ENCODE data around the gene RBPJ.

The RBPJ gene

DNA sequence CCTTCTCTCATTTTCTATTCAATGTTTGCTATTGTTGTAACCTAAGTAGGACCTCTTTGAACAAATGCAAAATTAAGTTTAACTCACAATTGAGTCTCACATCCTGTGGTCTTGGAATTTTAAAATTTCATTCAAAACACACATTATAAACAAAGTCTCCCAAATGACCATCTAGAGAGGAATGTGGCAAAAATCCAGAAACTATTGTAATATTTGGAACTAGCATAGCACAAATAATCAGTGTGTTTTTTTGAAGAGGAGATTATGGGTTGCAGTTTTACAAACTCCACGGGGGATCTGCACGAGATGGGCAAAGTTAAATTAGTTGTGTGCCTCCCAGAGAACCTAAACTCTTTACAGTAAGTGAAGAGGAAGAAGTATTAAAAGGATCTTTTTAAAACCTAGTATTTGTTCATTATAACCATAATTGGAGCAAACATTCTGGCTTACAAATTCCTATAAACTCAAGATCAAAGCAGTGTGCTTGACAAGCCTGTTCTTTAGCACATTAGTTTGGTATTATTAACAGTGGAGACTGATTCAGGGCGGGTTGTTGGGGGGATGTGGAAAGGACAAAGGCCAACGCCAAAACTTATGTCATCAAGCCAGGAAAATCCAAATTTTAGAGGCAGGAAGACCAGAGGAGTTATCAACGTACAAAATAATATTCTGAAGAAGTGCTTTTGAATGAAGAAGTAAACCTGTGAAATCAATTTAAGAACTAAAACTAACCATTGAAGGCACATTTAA, 22.4 kb upstream of the RBPJ start:
- ChIA-PET CTCF (no interaction called here), POLR2A (no interaction called here)
- TF ChIP-seq ARNT (IDR thresholded peaks at IDR 0.05) (no peak), ZNF384 (IDR thresholded peaks at IDR 0.05) (peak; percentile 23; the same call in 1 of the 2 replicates)
- no peak for DNase-seq (ENCODE audit: extremely low spot score)

DNA sequence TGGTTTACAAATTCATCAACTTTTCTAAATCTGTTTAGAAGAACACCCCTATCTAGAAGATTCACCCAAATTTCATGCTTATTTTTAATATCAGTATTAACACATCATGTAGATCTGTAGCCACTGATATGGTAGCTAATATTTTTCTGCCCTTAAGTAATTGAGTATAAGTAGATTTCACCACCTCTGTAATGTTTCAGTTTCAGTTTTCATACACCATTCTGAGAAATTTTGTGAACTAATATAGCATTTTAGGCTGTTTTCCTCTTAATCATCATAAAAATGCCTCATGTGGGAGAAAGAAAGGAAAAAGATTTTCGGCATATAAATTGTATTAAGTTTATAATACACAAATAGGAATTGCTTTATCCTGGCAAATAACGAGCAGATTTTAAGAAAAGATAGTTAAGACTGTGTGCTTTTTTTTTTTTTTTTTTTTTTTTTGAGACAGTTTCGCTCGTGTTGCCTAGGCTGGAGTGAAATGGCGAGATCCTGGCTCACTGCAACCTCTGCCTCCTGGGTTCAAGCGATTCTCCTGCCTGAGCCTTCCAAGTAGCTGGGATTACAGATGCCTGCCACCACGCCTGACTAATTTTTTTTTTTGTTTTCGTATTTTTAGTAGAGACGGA, 21.4 kb upstream of the RBPJ start:
- TF ChIP-seq, protein P1, sequence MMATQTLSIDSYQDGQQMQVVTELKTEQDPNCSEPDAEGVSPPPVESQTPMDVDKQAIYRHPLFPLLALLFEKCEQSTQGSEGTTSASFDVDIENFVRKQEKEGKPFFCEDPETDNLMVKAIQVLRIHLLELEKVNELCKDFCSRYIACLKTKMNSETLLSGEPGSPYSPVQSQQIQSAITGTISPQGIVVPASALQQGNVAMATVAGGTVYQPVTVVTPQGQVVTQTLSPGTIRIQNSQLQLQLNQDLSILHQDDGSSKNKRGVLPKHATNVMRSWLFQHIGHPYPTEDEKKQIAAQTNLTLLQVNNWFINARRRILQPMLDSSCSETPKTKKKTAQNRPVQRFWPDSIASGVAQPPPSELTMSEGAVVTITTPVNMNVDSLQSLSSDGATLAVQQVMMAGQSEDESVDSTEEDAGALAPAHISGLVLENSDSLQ (IDR thresholded peaks at IDR 0.05) = no peak
- TF ChIP-seq LEF1 (IDR thresholded peaks at IDR 0.05; ENCODE audit: borderline replicate concordance) (no peak), BHLHE40 (IDR thresholded peaks at IDR 0.05; ENCODE audit: borderline replicate concordance) (no peak), FOXA1 (IDR thresholded peaks at IDR 0.05) (no peak), SUZ12 (IDR thresholded peaks at IDR 0.05) (no peak), L3MBTL2 (conservative IDR thresholded peaks at IDR 0.05) (no peak), TARDBP (IDR thresholded peaks at IDR 0.05) (no peak), ELF4 (IDR thresholded peaks at IDR 0.05) (no peak), FOXK2 (IDR thresholded peaks at IDR 0.05) (no peak), ARNT (IDR thresholded peaks at IDR 0.05) (no peak), HDGF (IDR thresholded peaks at IDR 0.05; ENCODE audit: borderline replicate concordance) (no peak), FOXM1 (IDR thresholded peaks at IDR 0.05; ENCODE audit: borderline replicate concordance) (no peak), ZNF384 (IDR thresholded peaks at IDR 0.05) (no peak), NFRKB (IDR thresholded peaks at IDR 0.05) (no peak), CTBP1 (IDR thresholded peaks at IDR 0.05; ENCODE audit: borderline replicate concordance) (no peak)
- DNase-seq (ENCODE audit: extremely low spot score) = no peak
- POLR2A ChIA-PET = no interaction called here
- CTCF ChIA-PET = no interaction called here

DNA sequence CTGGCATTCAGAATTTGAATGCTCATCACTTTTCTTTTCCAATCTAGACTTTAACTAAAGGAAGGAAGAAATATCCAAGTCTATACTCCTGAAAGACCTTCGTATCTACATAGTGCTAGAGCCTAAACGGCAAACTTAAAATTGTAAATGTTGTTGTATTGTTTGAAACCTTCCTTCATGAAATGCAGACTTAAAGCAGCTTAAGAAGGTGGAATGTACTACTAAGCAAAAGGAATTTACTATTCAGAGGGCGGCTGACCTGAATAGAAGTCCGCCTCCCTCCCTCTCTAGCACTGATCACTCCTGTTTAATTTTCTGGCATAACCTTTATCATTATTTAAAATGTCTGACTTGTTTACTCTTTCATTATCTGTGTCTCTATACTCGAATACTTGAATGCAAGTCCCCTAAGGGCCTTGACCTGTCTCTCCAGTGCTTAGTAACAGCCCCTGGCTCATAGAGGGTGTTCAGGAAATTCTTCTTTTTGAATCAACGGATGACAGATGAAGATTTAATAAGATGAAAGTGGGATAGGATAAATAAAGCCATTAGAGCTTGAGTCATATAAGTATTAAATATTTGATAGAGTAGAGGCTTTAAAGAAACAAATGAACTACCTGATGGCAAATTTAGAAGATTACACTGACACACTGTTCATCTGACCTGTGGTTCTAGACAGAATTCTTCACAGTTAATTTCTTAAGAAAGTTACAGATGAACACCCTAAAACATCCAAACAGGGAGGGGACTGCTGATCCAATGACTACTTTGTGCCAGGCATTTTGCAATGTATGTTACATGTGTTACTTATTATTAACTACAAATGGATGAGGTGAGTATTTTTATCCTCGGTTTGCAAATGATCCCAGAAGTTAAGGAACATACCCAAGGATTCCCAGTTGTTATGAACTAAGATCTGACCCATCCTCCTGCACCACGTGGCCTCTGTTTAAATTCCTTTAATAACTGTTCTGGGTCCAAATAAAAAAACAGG, 20.2 kb upstream of the RBPJ start:
- TF ChIP-seq CTBP1 (IDR thresholded peaks at IDR 0.05; ENCODE audit: borderline replicate concordance) (no peak), ZNF384 (IDR thresholded peaks at IDR 0.05) (no peak), FOXK2 (IDR thresholded peaks at IDR 0.05) (no peak), LEF1 (IDR thresholded peaks at IDR 0.05; ENCODE audit: borderline replicate concordance) (no peak), ELF4 (IDR thresholded peaks at IDR 0.05) (no peak), NFRKB (IDR thresholded peaks at IDR 0.05) (no peak)
- no peak for DNase-seq (ENCODE audit: extremely low spot score)
- CTCF ChIA-PET = interaction anchor here (0.7 kb wide), 1 partner anchor 124 kb away, joined by 3 read pairs; no protein-coding TSS in a partner anchor
- POLR2A ChIA-PET = no interaction called here

DNA sequence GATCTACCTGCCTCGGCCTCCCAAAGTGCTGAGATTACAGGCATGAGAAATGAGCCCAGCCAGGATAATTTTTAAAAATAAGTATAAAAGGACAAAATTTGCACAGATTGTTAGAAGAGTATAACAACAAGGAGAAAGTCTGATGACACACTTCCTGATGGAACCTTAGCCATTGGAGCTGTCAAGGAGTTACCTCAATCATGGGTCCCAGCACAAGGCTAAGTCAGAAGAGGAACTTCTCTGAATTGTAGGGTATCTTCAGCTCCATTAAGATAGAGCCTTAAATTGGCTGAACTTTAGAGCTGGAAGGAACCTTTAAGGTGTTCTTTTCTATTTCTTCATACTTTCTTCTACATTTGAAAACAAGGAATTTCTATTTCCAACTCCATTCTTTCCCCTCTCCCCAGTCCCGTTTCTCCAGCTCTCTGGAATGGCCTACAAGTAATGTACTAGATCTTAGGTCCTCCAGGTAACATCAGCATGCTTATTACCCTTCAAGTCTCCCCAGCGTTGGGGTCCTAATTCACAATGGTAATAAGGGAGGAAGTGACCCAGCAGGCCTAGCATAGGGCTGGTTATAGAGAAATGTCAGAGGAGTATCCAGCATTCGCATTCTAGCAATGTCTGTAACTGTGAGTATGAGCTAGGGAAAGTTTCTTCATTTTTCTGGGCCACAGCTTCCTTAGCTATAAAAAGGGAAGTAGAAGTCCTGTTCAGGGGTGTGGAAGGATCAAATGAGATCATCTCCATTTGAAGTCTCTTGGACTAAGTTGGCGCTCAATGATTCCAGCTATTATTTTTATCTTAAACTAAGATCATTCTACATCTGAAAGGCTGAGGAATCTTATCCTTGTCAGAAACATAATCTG, 18.5 kb upstream of the RBPJ start:
- DNase-seq (ENCODE audit: extremely low spot score) = no peak
- ChIA-PET POLR2A (no interaction called here), CTCF (interaction anchor here (0.8 kb wide), 1 partner anchor 9 kb away, joined by 4 read pairs; no protein-coding TSS in a partner anchor)
- TF ChIP-seq, protein P1 (IDR thresholded peaks at IDR 0.05) = no peak
- TF ChIP-seq FOXM1 (IDR thresholded peaks at IDR 0.05; ENCODE audit: borderline replicate concordance) (no peak), NFRKB (IDR thresholded peaks at IDR 0.05) (no peak), HDGF (IDR thresholded peaks at IDR 0.05; ENCODE audit: borderline replicate concordance) (no peak), SUZ12 (IDR thresholded peaks at IDR 0.05) (no peak), ARNT (IDR thresholded peaks at IDR 0.05) (no peak)

DNA sequence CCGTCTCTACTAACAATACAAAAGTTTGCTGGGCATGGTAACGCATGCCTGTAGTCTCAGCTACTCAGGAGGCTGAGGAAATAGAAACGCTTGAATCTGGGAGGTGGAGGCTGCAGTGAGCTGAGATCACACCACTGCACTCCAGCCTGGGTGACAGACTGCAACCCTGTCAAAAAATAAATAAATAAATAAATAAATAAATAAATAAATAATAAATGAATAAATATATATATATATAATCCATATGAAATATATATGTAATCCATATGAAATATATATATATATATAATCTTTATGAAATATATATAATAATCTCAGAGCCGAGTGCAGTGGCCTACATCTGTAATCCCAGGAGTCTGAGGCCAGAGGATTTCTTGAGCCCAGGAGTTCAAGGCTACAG, 17.8 kb upstream of the RBPJ start:
- ChIA-PET POLR2A (no interaction called here), CTCF (no interaction called here)
- TF ChIP-seq SP1 (IDR thresholded peaks at IDR 0.05) (no peak), CTBP1 (IDR thresholded peaks at IDR 0.05; ENCODE audit: borderline replicate concordance) (no peak), FOXM1 (IDR thresholded peaks at IDR 0.05; ENCODE audit: borderline replicate concordance) (no peak), BHLHE40 (IDR thresholded peaks at IDR 0.05; ENCODE audit: borderline replicate concordance) (no peak), ELF4 (IDR thresholded peaks at IDR 0.05) (no peak), LEF1 (IDR thresholded peaks at IDR 0.05; ENCODE audit: borderline replicate concordance) (no peak), FOXA1 (IDR thresholded peaks at IDR 0.05) (no peak), SUZ12 (IDR thresholded peaks at IDR 0.05) (no peak), ZNF384 (IDR thresholded peaks at IDR 0.05) (no peak), TARDBP (IDR thresholded peaks at IDR 0.05) (no peak), HDGF (IDR thresholded peaks at IDR 0.05; ENCODE audit: borderline replicate concordance) (no peak), FOXK2 (IDR thresholded peaks at IDR 0.05) (no peak), L3MBTL2 (conservative IDR thresholded peaks at IDR 0.05) (no peak), ARNT (IDR thresholded peaks at IDR 0.05) (no peak), NFRKB (IDR thresholded peaks at IDR 0.05) (no peak)
- TF ChIP-seq, protein P1 (IDR thresholded peaks at IDR 0.05) = no peak
- no peak for DNase-seq (ENCODE audit: extremely low spot score)
